Gastrocnemius medialis (tissue), 4 donors: ENCODE data around the gene NIPAL1. TPM values are rescaled to one million over a fixed set of nuclear protein-coding genes. Genes with fewer than 3 reads are reported as not detected.
"Not testable (repeated sequence)": the region's sequence is repeated elsewhere in the genome, so short reads cannot be mapped to it uniquely, and the experiment has no call there.

Source experiments
- ATAC-seq, 2 donors: fragments of 150-250 bp; one replicate each; pipeline ENCODE4 v1.9.1; 2016
- DNase-seq, 2 donors: peaks; one replicate each; pipeline ENCODE4 v3.0.0-alpha.2; 2019
- H3K27ac ChIP-seq, 4 donors: fragments of 200-600 bp; sonication (generic); 1 replicate in 1 of 4; 2 replicates in 3 of 4; pipeline ENCODE4 v1.5.1; 2016 to 2018; ENCODE audit warnings: mild to moderate bottlenecking in 2 of 4, moderate library complexity in 1 of 4
- H3K27me3 ChIP-seq, 3 donors: fragments of 200-600 bp; sonication (generic) in 2 of 3; 1 replicate in 1 of 3; 2 replicates in 2 of 3; pipeline versions ENCODE4 v1.5.1 to v1.6.0; 2016 to 2019; ENCODE audit warnings: mild to moderate bottlenecking in 1 of 3, moderate library complexity in 1 of 3
- H3K36me3 ChIP-seq, 2 donors: fragments of 200-600 bp; sonication (generic) in 1 of 2; one replicate each; pipeline ENCODE4 v1.5.1; 2017 to 2018
- H3K4me1 ChIP-seq, 2 donors: fragments of 200-600 bp; sonication (generic) in 1 of 2; one replicate each; pipeline ENCODE4 v1.5.1; 2016 to 2017; ENCODE audit warnings: mild to moderate bottlenecking in 2 of 2
- H3K4me3 ChIP-seq, 4 donors: fragments of 200-600 bp; sonication (generic) in 3 of 4; 1 replicate in 1 of 4; 2 replicates in 3 of 4; pipeline ENCODE4 v1.5.1; 2016 to 2019; ENCODE audit warnings: mild to moderate bottlenecking in 2 of 4
- H3K9me3 ChIP-seq, 3 donors: fragments of 200-600 bp; sonication (generic) in 2 of 3; 1 replicate in 1 of 3; 2 replicates in 2 of 3; pipeline ENCODE4 v1.5.1; 2016 to 2019
- CTCF ChIP-seq, 5 experiments: fragments of 450-650 bp in 3 of 5; fragments of 200-600 bp in 2 of 5; sonication (generic) in 2 of 5; IDR thresholded peaks in 4 of 5; conservative IDR thresholded peaks in 1 of 5; 1 replicate in 4 of 5; 2 replicates in 1 of 5; pipeline ENCODE4 v1.5.1; 2016 to 2019; ENCODE audit warnings: antibody characterized with exemption in 5 of 5, mild to moderate bottlenecking in 3 of 5, moderate library complexity in 3 of 5
- POLR2A ChIP-seq, 2 donors: fragments of 450-650 bp; IDR thresholded peaks; one replicate each; pipeline ENCODE4 v1.6.1; 2017; ENCODE audit warnings: antibody characterized with exemption in 2 of 2, mild to moderate bottlenecking in 2 of 2, moderate library complexity in 2 of 2
- in situ Hi-C, 4 donors: fragments of 200-750 bp; cut with MboI; loops; one replicate each; pipeline versions ENCODE4 v1.15.0 to v1.8.0; 2017; ENCODE audit warnings: low sequenced_read_pairs in 4 of 4
- intact Hi-C: fragments of 100-400 bp; cut with DNase I; formaldehyde crosslinking; loops from one replicate; pipeline ENCODE4 v1.15.1; 2023; ENCODE audit warnings: low total_unique reads
- total RNA-seq, 4 donors: library from RNA; depleted of rRNA; stranded (reverse); fragments of >200 nt; gene quantifications; one replicate each; pipeline versions ENCODE4 v1.1.0 to v1.2.3, GENCODE V29; 2016

Gene NIPAL1
- total RNA-seq, 4 donors from 2014 or later = 0.07 to 0.51 (median 0.15) TPM; not detected in 1

GRCh38 chr4:48003568-48003967 lies 13.0 kb upstream of the NIPAL1 start:
- peak in 1 of 2 donors; percentile 64 for DNase-seq
- not testable (repeated sequence) for H3K27ac ChIP-seq, ATAC-seq, H3K4me1 ChIP-seq, H3K9me3 ChIP-seq, H3K4me3 ChIP-seq, H3K27me3 ChIP-seq, H3K36me3 ChIP-seq
- intact Hi-C loops (loop anchor here (2.0 kb wide), 1 partner anchor 83 kb away; no protein-coding TSS in a partner anchor), in situ Hi-C loops (loop anchor here in 2 of 4 donors (10.0 kb wide), 1 partner anchor 81 kb away; no protein-coding TSS in a partner anchor)
- TF ChIP-seq CTCF (IDR thresholded peaks at IDR 0.05 in 4 of 5, conservative IDR thresholded peaks at IDR 0.05 in 1 of 5) = peak in 4 of 5 experiments; percentile 46 to 69 (median 48)

DNA sequence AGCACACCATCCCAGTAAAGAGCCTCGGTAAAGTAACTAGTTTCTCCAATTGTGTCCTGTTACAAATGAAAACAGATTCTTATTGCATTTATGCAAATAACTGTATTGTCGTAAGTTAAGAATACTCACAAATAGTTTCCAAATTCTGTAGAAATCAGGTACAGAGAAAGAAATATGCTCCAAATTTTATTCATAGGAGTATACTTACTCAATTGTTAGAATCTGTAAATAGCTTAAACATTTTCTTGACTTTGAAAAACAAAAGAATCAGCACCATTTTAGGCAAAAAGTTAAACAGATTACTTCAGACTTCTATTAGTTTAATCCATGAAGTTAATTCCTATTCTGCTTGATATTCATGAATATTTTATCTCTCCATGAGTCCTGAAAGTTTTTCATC lies 10.8 kb upstream of the NIPAL1 start:
- intact Hi-C loops = no loop called here
- TF ChIP-seq CTCF (IDR thresholded peaks at IDR 0.05 in 4 of 5, conservative IDR thresholded peaks at IDR 0.05 in 1 of 5) (no peak), POLR2A (IDR thresholded peaks at IDR 0.05) (no peak)
- Histone ChIP-seq H3K4me1 (no peaks in the 10 kb centered on the region), H3K9me3 (no peaks in the 10 kb centered on the region), H3K4me3 (no peak overlapping the region), H3K36me3 (no peaks in the 10 kb centered on the region), H3K27ac (no peak overlapping the region), H3K27me3 (no peaks in the 10 kb centered on the region)
- DNase-seq = no peak
- in situ Hi-C loops = loop anchor here in 3 of 4 donors (5.0 to 10.0 kb wide), 2 partner anchors 77 to 79 kb away; no protein-coding TSS in a partner anchor
- ATAC-seq = no peak

- H3K4me3 ChIP-seq = no peak overlapping the region
- no peak overlapping the region for H3K27ac ChIP-seq
- intact Hi-C loops = no loop called here
- ATAC-seq (no peak), DNase-seq (no peak)
- TF ChIP-seq CTCF (IDR thresholded peaks at IDR 0.05 in 4 of 5, conservative IDR thresholded peaks at IDR 0.05 in 1 of 5) = no peak
- TF ChIP-seq POLR2A (IDR thresholded peaks at IDR 0.05) = no peak
- in situ Hi-C loops = loop anchor here in 3 of 4 donors (5.0 to 10.0 kb wide), 2 partner anchors 74 to 77 kb away; no protein-coding TSS in a partner anchor
- no peaks in the 10 kb centered on the region for H3K9me3 ChIP-seq
- H3K27me3 ChIP-seq = no peaks in the 10 kb centered on the region
- no peaks in the 10 kb centered on the region for H3K36me3 ChIP-seq
- H3K4me1 ChIP-seq = no peaks in the 10 kb centered on the region
These were observed 8.5 kb upstream of the NIPAL1 start for GRCh38 chr4:48008021-48008596.

GRCh38 chr4:48010906-48011305 lies 5.7 kb upstream of the NIPAL1 start:
- H3K36me3 ChIP-seq, H3K4me3 ChIP-seq, in situ Hi-C loops, H3K9me3 ChIP-seq, H3K4me1 ChIP-seq, DNase-seq, ATAC-seq, intact Hi-C loops, H3K27me3 ChIP-seq, H3K27ac ChIP-seq: not testable (repeated sequence)

DNA sequence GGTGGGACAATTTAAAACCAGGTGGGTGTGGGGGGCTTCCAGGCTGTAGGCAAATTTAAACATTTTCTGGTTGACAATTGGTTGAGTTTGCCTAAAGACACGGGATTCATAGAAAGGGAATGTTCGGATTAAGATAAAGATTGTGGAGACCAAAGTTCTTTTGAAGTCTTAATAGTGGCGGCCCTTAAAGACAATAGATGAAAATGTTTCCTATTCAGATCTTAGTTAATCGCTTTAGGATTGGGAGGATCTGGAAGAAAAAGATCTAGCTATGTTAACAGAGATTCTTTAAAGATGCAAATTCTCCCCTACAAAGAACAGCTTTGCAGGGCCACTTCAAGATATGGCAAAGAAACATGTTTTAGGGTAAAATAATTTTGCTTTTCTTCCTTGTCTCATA lies 4.8 kb upstream of the NIPAL1 start:
- peaks cover 0 to 4% of the 10 kb centered on the region in 2 donors for H3K4me1 ChIP-seq
- no peaks in the 10 kb centered on the region for H3K9me3 ChIP-seq
- in situ Hi-C loops (no loop called here), intact Hi-C loops (no loop called here)
- no peak overlapping the region for H3K4me3 ChIP-seq
- H3K27ac ChIP-seq = no peak overlapping the region
- H3K27me3 ChIP-seq = no peaks in the 10 kb centered on the region
- ATAC-seq (no peak), DNase-seq (no peak)
- H3K36me3 ChIP-seq = no peaks in the 10 kb centered on the region
- TF ChIP-seq POLR2A (IDR thresholded peaks at IDR 0.05) (no peak), CTCF (IDR thresholded peaks at IDR 0.05 in 4 of 5, conservative IDR thresholded peaks at IDR 0.05 in 1 of 5) (no peak)
